LNCAP (cell line): ENCODE measurements around the gene PRSS16.

Source experiments
- TF ChIP-seq, protein P1 (sequence below): fragments of 450-650 bp; IDR thresholded peaks from 2 replicates; pipeline ENCODE4 v1.5.1; 2017; ENCODE audit warnings: mild to moderate bottlenecking

The PRSS16 gene

DNA sequence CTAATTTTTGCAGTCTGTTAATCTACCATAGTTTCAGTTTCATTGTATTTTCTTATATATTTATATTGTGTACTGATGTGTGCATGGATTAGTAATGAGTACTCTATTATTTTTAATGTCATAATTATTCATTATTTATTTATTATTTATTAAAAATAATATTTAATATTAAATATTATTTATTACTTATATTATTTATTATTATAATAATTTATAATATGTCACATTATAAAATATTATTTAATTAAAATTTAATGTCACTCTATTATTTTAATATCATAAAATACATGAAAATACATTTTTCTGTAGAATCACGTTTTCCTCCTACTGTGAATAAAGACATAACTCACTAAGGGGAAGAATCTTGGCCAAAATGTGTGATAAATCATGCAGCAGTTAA is 34.1 kb downstream of the PRSS16 start:
- TF ChIP-seq, protein P1, sequence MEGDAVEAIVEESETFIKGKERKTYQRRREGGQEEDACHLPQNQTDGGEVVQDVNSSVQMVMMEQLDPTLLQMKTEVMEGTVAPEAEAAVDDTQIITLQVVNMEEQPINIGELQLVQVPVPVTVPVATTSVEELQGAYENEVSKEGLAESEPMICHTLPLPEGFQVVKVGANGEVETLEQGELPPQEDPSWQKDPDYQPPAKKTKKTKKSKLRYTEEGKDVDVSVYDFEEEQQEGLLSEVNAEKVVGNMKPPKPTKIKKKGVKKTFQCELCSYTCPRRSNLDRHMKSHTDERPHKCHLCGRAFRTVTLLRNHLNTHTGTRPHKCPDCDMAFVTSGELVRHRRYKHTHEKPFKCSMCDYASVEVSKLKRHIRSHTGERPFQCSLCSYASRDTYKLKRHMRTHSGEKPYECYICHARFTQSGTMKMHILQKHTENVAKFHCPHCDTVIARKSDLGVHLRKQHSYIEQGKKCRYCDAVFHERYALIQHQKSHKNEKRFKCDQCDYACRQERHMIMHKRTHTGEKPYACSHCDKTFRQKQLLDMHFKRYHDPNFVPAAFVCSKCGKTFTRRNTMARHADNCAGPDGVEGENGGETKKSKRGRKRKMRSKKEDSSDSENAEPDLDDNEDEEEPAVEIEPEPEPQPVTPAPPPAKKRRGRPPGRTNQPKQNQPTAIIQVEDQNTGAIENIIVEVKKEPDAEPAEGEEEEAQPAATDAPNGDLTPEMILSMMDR, result no peak

DNA sequence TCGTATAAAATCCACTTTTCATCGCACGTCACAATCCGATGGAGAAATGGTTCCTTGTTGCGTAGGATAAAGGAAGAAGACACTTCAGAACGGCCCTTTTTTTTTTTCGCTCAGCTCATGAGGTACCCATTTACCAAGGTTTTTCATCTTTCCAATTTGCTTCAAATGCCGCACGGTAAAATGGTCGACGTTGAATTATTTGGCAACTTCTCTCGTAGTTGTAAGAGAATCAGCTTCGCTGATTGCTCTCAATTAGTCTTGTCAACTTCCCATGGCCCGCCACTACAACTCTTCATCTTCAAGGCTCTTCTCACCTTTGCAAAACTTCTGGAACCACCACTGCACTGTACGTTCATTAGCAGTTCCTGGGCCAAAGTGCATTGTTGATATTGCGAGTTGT is 35.8 kb downstream of the PRSS16 start:
- TF ChIP-seq, protein P1, result no peak

DNA sequence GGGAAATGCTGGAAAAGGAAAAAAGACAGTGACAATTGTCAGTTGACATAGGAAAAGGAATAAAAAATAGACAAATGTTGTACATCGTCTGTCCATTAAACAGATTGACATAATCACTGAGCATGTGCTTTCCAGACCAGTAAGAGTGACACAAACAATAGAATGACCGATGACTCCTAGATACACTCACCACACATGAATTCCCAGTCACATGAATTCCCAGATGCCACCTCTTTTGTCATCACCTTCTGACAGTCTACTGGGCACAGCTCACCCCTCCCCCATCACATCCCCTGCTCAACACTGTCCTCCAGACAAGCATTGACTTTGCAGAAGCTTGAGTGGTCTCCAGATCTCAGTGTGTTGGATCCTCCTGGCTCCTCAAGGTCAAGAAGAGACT is 38.6 kb downstream of the PRSS16 start:
- TF ChIP-seq, protein P1, result no peak

DNA sequence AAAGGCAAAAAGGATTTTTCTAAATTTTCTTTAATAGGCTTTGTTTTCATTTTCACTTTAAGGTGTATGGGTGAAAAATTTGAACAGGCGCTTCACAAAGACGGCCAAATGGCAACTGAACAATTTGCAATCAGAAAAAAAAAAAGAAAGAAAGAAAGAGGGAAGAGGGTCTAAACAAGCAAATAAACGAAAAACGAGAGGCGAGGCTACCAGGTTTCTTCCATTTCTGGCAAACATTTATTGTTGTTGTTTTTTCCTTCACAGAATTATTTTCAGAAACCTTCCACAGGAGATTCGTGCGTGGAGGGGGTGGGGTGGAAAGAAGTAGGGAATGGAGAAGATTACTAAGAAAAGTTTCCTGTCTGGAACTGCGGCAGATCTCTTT is 40.2 kb downstream of the PRSS16 start:
- TF ChIP-seq, protein P1, result no peak

DNA sequence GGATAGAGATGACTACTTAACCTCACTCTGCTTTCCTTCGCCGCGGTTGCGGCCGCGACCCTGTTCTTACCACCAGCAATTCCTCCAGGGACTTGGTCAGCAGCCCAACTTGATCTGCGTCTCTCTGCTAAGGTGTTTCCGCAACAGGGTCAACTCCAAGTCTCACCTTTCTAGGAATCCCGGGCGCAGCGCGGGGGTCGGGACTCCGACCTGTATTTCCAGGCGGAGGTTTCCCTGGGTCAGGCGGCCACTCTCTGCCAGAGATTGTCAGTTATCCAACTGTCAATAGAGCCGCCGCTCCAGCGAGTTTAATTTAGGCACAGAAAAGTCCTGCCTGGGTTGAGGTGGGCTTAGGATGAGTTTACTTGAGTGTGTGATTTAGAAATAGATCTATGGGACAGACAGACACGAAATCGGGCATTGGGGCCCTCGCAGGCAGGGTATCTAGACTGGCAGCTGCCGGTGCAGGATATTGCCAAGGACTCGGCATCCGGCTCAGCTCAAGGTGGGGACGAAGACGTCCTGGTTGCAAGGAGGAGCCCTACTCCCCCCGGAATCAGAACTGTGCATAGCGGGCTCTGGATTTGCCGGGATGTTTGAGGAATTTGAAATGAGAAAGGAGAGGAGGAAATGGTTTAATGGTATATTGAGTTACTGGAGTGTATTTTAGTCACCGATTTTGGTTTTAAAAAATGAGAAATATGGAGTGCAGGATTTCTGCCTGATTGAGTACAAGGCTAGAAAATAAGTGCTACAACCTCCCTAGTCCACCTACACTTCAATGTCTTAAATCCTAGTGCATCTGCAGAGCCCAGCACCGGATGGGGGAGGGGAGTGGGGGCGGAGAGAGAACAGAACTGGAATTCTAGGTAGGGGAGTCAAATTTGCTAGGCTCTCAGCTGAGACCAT is 40.9 kb downstream of the PRSS16 start:
- TF ChIP-seq, protein P1, result no peak

DNA sequence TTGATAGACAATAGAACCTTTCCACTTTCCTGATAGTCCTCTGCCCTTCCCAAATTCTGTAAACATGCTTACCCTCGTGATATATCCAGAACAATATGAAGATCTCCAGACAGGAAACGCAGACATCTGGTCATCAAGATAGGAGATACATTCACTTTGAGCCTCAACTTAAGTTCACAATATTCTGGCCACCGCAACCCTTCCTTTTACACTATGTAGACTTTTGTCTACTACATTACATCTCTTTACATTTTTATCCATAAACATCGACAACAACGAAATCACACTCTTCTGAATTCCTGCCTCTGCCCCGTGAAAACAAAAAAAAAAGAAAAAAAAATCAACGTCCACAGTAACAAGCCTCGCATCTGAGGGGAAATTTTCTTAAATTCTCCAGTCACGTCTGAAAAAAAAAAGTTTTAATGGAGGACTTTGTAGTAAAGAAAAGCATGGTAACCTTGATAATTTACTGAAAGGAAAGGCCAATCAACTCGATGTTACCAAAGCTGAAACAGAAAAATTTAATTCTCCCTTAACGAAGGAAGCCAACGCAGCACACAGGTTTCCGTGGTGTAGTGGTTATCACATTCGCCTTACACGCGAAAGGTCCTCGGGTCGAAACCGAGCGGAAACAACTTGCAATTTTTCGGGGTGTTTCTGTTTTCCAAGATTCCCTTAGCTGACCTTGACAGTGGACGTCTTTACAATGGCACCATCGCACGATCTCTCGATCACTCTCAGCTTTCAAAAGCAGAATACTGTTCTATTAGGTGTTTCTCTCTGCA is 42.8 kb downstream of the PRSS16 start:
- TF ChIP-seq, protein P1, result no peak

DNA sequence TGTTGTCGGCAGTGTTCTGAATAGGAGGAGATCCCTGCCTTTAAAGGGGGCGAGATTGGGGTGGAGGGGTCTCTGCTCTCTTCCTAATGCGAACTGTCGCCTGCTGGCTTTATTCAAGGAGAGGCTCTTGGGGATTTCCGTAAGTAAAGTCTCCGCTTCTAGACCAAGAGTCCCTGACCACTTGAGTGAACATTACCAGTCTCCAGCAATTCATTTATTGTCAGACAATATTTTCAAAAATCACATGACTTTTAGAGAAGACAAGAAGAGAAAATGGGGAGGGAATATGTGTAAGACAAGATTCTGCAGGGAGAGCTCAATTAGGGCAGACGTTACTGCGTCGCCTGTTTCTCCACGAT is 43.3 kb downstream of the PRSS16 start:
- TF ChIP-seq, protein P1, result no peak
